ENCODE data around the gene MED1.

- TF ChIP-seq CTCF (IDR thresholded peaks at IDR 0.05) (no peak), SIN3A (IDR thresholded peaks at IDR 0.05; ENCODE audit: borderline replicate concordance, insufficient read depth, low read depth, low read length) (no peak), REST (IDR thresholded peaks at IDR 0.05; ENCODE audit: insufficient read depth in 1 of 2, low read depth in 2 of 2, low read length in 1 of 2) (no peak)
Measured at GRCh38 chr17:39365242-39365641, 85.8 kb downstream of the MED1 start.

Data from Panc1 (cell line).